ENCODE results near the gene TCF15.

Gene TCF15

DNA sequence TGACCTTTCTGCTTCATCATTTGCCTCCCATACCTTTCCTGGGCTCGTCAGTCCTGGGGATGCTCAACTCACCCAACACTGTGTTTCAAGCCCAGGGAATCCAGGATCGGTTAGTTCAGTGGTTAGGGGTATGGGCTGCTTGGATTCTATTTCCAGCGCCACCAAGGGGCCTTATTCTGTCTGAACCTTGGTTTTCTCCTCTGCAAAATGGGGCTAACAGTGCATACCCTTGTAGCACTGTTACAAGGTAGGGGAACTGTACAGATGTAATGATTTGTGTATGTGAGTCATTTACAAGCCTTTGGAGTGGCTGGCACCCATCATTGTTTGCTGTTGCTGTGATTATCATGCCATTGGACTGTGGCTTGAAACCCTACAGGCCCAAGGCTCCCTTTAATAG, 52.0 kb downstream of the TCF15 start:
- Histone ChIP-seq H3K9me3 (ENCODE audit: low read length) (no peaks in the 10 kb centered on the region), H3K4me3 (ENCODE audit: low read length) (no peak overlapping the region), H2AFZ (ENCODE audit: low read depth, low read length) (no peak overlapping the region), H3K4me1 (ENCODE audit: insufficient read depth, low read length) (no peaks in the 10 kb centered on the region), H3K27me3 (ENCODE audit: insufficient read depth, low read length) (peaks cover 14% of the 10 kb centered on the region), H3K36me3 (ENCODE audit: insufficient read depth, low read length) (no peaks in the 10 kb centered on the region)

DNA sequence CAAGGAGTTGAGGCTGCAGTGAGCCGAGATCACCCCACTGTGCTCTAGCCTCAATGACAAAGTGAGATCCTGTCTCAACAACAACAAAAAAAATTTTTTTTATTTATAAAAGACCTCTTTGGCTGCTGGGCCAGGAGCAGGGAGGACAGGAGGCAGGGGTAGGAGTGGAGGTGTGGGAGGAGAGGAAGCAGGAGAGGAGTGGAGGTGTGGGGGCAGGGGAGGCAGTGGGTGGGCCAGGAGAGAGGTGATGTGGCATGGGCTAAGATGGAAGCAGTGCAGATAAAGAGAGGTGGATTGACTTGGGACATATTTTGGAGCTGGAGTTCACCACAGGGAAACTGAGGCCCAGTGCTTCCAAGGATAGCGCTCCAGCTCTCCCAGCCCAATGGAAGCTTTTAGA, 53.1 kb downstream of the TCF15 start:
- no peaks in the 10 kb centered on the region for H3K4me1 ChIP-seq (ENCODE audit: insufficient read depth, low read length)
- H3K36me3 ChIP-seq (ENCODE audit: insufficient read depth, low read length): no peaks in the 10 kb centered on the region
- H3K27me3 ChIP-seq (ENCODE audit: insufficient read depth, low read length): peaks cover 10% of the 10 kb centered on the region
- no peak overlapping the region for H2AFZ ChIP-seq (ENCODE audit: low read depth, low read length)
- no peak overlapping the region for H3K4me3 ChIP-seq (ENCODE audit: low read length)
- no peaks in the 10 kb centered on the region for H3K9me3 ChIP-seq (ENCODE audit: low read length)

DNA sequence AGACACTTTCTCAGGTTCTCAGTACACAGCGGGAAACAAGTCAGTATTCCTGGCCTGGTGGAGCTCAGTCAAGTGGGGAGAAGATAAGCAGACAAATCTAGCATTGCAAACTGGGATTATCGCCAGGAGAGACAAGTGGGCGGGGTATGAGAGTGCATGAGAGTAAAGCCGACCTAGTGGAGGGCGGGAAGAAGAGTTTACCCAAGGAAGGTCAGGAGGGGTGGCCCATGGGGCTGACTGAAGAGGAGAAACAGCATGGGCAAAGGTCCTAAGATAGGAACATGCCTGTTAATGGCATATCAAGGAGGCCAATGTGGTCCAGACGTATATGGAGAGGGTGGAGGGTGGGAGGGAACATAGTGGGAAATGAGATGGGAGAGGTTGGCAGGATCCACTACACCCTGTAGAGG, 54.1 kb downstream of the TCF15 start:
- Histone ChIP-seq H3K36me3 (ENCODE audit: insufficient read depth, low read length) (no peaks in the 10 kb centered on the region), H3K4me3 (ENCODE audit: low read length) (no peak overlapping the region), H3K4me1 (ENCODE audit: insufficient read depth, low read length) (no peaks in the 10 kb centered on the region), H3K9me3 (ENCODE audit: low read length) (no peaks in the 10 kb centered on the region), H3K27me3 (ENCODE audit: insufficient read depth, low read length) (peaks cover 16% of the 10 kb centered on the region), H2AFZ (ENCODE audit: low read depth, low read length) (no peak overlapping the region)
